Colonic mucosa (tissue), 4 donors: ENCODE measurements around the gene HIF1A. TPM values are rescaled to one million over a fixed set of nuclear protein-coding genes. Genes with fewer than 3 reads are reported as not detected.

Experiments
- DNase-seq: peaks from one replicate; pipeline ENCODE4 v3.0.0-alpha.2; 2020
- H3K27ac ChIP-seq: fragments of 200-600 bp; one replicate; pipeline ENCODE4 v1.8.0; 2021
- H3K27me3 ChIP-seq: fragments of 200-600 bp; one replicate; pipeline ENCODE4 v1.8.0; 2021
- H3K36me3 ChIP-seq: fragments of 200-600 bp; one replicate; pipeline ENCODE4 v1.8.0; 2021
- H3K4me1 ChIP-seq: fragments of 200-600 bp; one replicate; pipeline ENCODE4 v1.8.0; 2021; ENCODE audit warnings: mild to moderate bottlenecking
- H3K4me3 ChIP-seq: fragments of 200-600 bp; one replicate; pipeline ENCODE4 v1.8.0; 2021
- H3K9ac ChIP-seq, 2 donors: one replicate each; pipeline ENCODE4 v1.7.0; 2013; ENCODE audit warnings: control low read depth in 2 of 2, low read depth in 2 of 2, low read length in 2 of 2
- H3K9me3 ChIP-seq: fragments of 200-600 bp; one replicate; pipeline ENCODE4 v1.8.0; 2021
- intact Hi-C: fragments of 100-400 bp; cut with DNase I; formaldehyde crosslinking; loops from one replicate; pipeline ENCODE4 v1.14.1; 2022
- total RNA-seq, 2 donors: library from RNA; stranded (reverse); fragmentation: NEBNext Ultra II Directional in 1 of 2; extraction: Animal tissue kit (Norgen Biotek cat#: 25700) in 1 of 2; gene quantifications; one replicate each; pipeline ENCODE4 v1.2.1, GENCODE V29; 2021
- TF ChIP-seq, protein P1 (sequence below): fragments of 200-600 bp; IDR thresholded peaks from one replicate; pipeline ENCODE4 v1.8.0; 2022; ENCODE audit warnings: antibody characterized with exemption, mild to moderate bottlenecking
- donor health status: healthy.
- donor health status: DM: no; HTN: no; CAD: no.
- donor health status: DM: no; HTN: no; CAD: no.

Gene HIF1A
- total RNA-seq, 2 donors from 2014 or later, result 99.1 to 128 TPM

- peaks cover 10% of the 10 kb centered on the region for H3K4me1 ChIP-seq
- no peak overlapping the region for H3K27ac ChIP-seq
Observed at GRCh38 chr14:61710853-61711817, 15.8 kb downstream of the HIF1A start.

DNA sequence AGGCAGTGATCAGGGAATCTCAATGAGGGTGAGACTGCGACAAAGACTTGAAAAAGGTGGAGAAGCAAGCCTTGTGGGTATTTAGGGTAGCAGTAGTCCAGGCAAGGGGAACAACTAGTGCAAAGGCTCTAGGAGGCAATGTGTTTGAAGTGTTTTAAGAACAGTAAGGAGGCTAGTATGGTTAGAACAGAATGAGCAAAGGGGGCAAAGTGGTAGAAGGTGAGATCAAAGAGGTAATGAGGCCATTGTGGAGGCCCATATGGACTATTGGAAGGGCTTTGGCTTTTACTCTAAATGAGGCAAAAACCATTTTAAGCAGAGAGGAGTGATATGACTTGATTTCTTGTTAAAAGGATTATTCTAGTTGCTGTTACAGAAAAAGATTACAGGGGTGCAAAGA is 16.8 kb downstream of the HIF1A start:
- DNase-seq, result no peak
- Histone ChIP-seq H3K9me3 (no peaks in the 10 kb centered on the region), H3K27me3 (no peaks in the 10 kb centered on the region), H3K4me3 (no peak overlapping the region), H3K36me3 (no peaks in the 10 kb centered on the region), H3K27ac (no peak overlapping the region), H3K9ac (no peak overlapping the region), H3K4me1 (peaks cover 8% of the 10 kb centered on the region)
- TF ChIP-seq, protein P1, sequence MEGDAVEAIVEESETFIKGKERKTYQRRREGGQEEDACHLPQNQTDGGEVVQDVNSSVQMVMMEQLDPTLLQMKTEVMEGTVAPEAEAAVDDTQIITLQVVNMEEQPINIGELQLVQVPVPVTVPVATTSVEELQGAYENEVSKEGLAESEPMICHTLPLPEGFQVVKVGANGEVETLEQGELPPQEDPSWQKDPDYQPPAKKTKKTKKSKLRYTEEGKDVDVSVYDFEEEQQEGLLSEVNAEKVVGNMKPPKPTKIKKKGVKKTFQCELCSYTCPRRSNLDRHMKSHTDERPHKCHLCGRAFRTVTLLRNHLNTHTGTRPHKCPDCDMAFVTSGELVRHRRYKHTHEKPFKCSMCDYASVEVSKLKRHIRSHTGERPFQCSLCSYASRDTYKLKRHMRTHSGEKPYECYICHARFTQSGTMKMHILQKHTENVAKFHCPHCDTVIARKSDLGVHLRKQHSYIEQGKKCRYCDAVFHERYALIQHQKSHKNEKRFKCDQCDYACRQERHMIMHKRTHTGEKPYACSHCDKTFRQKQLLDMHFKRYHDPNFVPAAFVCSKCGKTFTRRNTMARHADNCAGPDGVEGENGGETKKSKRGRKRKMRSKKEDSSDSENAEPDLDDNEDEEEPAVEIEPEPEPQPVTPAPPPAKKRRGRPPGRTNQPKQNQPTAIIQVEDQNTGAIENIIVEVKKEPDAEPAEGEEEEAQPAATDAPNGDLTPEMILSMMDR, result no peak
- intact Hi-C loops, result no loop called here

More at GRCh38 chr14:61710853-61711817, 15.8 kb downstream of the HIF1A start:
- TF ChIP-seq, protein P1, result no peak
- intact Hi-C loops, result no loop called here
- H3K27me3 ChIP-seq, result no peaks in the 10 kb centered on the region
- H3K9ac ChIP-seq, result no peak overlapping the region
- no peak for DNase-seq
- H3K36me3 ChIP-seq, result no peaks in the 10 kb centered on the region
- H3K4me3 ChIP-seq, result no peak overlapping the region
- H3K9me3 ChIP-seq, result no peaks in the 10 kb centered on the region

DNA sequence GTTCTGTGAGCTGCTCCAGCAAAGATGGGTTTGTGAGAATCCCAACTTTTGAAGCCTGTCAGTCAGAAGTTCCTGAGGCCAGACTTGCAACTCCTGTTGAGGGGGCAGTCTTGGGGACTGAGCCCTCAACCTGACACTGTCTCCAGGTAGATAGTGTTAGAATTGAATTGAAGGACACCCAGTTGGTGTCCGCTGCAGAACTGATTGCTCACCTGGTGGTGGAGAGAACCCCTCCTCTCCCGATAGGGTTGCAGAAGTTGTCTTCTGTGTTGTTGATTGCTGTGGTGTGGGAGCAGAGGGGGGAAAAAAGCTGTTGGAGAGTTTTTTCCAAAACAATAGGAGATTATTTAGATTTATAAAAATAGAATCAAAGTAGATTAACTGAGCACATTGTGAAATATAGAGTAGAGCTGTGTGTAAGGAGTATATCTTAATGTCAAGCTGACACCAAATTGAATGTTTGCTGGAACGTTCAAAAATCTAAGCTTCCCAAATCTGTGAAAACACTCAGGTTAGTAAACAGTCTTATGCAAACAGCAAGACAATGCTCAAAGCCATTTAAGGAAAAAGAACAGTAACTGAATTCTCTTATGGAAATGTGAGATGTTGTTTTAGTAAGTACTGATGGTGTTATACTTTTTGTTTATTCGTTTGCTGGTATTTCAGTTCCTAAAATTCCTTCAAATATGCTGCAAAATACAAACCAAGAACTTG is 18.6 kb downstream of the HIF1A start:
- Histone ChIP-seq H3K4me1 (peaks cover 8% of the 10 kb centered on the region), H3K4me3 (no peak overlapping the region), H3K27me3 (no peaks in the 10 kb centered on the region), H3K27ac (no peak overlapping the region), H3K9ac (no peak overlapping the region), H3K36me3 (no peaks in the 10 kb centered on the region), H3K9me3 (no peaks in the 10 kb centered on the region)
- DNase-seq, result no peak
- TF ChIP-seq, protein P1, result no peak
- intact Hi-C loops, result no loop called here

DNA sequence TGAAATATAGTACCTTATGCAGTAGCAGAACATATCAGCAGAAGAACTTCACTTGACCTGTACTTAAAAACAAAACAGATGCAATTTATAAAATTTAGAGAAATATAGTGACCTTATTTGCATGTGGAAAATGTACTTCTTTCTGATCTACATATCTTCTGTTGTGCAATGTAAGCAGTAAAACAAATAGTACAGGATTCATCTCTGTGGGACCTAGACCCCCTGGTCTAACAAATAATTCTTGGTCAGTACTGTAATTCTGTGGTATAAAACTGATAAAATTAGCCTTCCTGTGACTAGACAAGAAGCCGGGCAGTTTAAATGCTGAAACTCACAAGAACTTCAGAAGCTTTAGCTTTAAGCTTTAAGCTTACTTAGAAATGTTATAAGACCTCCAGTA is 21.6 kb downstream of the HIF1A start:
- Histone ChIP-seq H3K27ac (no peak overlapping the region), H3K9me3 (no peaks in the 10 kb centered on the region), H3K9ac (no peak overlapping the region), H3K4me3 (no peak overlapping the region), H3K36me3 (no peaks in the 10 kb centered on the region), H3K27me3 (no peaks in the 10 kb centered on the region), H3K4me1 (peaks cover 8% of the 10 kb centered on the region)
- intact Hi-C loops, result no loop called here
- DNase-seq, result no peak
- TF ChIP-seq, protein P1, result no peak

GRCh38 chr14:61718039-61718438 is 22.7 kb downstream of the HIF1A start:
- intact Hi-C loops, result no loop called here
- Histone ChIP-seq H3K27me3 (no peaks in the 10 kb centered on the region), H3K9me3 (no peaks in the 10 kb centered on the region), H3K9ac (no peak overlapping the region), H3K4me1 (peaks cover 3% of the 10 kb centered on the region), H3K4me3 (no peak overlapping the region), H3K27ac (no peak overlapping the region), H3K36me3 (no peaks in the 10 kb centered on the region)
- DNase-seq, result no peak
- TF ChIP-seq, protein P1, result no peak
